Astrocyte of the spinal cord (primary cell): ENCODE data around the gene SENP1.

Experiments used
- DNase-seq: peaks from one replicate; pipeline ENCODE4 v3.0.0; 2011; ENCODE audit warnings: low read depth, low spot score
- H3K4me3 ChIP-seq: 2 replicates; pipeline ENCODE4 v1.5.1; 2011; ENCODE audit warnings: low read depth, mild to moderate bottlenecking, low read length, moderate library complexity
- CTCF ChIP-seq: IDR thresholded peaks from 2 replicates; pipeline ENCODE4 v1.5.1; 2012; ENCODE audit warnings: low read depth, mild to moderate bottlenecking, low read length, inconsistent platforms
- in situ Hi-C: cut with HindIII; loops from 2 replicates; pipeline ENCODE4 v1.10.0; 2017; ENCODE audit warnings: low sequenced_read_pairs

The SENP1 gene

GRCh38 chr12:48105867-48106680 is at the start of gene SENP1:
SENP1 (minus strand) TSS chr12:48106079; CDS start chr12:48101472, 4,607 bp downstream.
- peak within 1 kb of the TSS; percentile 94 for H3K4me3 ChIP-seq
- TF ChIP-seq CTCF, result peak; percentile 7
- in situ Hi-C loops, result no loop called here
- DNase-seq, result peak; percentile 90

- H3K4me3 ChIP-seq, result no peak overlapping the region
- no peak for DNase-seq
- no peak for TF ChIP-seq CTCF
- in situ Hi-C loops, result no loop called here
Observed at GRCh38 chr12:48151103-48151771, 45.4 kb upstream of the SENP1 start.

- H3K4me3 ChIP-seq, result no peak overlapping the region
- no peak for TF ChIP-seq CTCF
- no peak for DNase-seq
- in situ Hi-C loops, result no loop called here
Observed at GRCh38 chr12:48145981-48146380, 40.1 kb upstream of the SENP1 start.

GRCh38 chr12:48143898-48144297 is 38.0 kb upstream of the SENP1 start:
- in situ Hi-C loops, result no loop called here
- no peak overlapping the region for H3K4me3 ChIP-seq
- DNase-seq, result no peak
- TF ChIP-seq CTCF, result no peak

GRCh38 chr12:48142818-48143674 is 37.2 kb upstream of the SENP1 start:
- TF ChIP-seq CTCF, result no peak

GRCh38 chr12:48135027-48135426 is 29.1 kb upstream of the SENP1 start:
- no peak for DNase-seq
- in situ Hi-C loops, result no loop called here
- no peak overlapping the region for H3K4me3 ChIP-seq
- no peak for TF ChIP-seq CTCF

More at GRCh38 chr12:48142818-48143674, 37.2 kb upstream of the SENP1 start:
- in situ Hi-C loops, result no loop called here
- no peak for DNase-seq
- no peak overlapping the region for H3K4me3 ChIP-seq
